GM12801 (cell line): Measurements from ENCODE around the gene SP5.

Experiments used
- TF ChIP-seq, protein P1 (sequence below): IDR thresholded peaks from one replicate; pipeline ENCODE4 v1.5.1; 2011; ENCODE audit warnings: control low read depth; ENCODE audit not compliant: insufficient read length; ENCODE audit errors: extremely low read depth

SP5 gene

DNA sequence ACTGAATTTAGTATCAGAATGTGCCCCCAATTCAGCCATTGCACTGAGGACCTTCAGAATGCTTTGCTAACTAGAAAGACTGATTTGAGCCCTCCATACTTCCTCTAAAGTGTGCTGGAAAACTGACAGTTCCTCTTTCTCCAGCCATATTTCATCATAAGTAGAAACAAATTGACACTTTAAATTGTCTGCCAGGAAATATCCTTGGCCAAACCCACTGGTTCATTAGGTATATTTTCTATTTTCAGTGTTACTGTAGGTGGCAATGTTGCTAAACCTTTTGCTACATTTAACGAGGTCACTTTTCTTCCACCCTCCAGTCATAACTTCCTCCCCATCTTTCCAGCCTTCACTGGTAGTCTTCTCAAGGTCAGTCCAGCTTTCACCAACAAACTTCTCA is 21.5 kb downstream of the SP5 start:
- TF ChIP-seq, protein P1, sequence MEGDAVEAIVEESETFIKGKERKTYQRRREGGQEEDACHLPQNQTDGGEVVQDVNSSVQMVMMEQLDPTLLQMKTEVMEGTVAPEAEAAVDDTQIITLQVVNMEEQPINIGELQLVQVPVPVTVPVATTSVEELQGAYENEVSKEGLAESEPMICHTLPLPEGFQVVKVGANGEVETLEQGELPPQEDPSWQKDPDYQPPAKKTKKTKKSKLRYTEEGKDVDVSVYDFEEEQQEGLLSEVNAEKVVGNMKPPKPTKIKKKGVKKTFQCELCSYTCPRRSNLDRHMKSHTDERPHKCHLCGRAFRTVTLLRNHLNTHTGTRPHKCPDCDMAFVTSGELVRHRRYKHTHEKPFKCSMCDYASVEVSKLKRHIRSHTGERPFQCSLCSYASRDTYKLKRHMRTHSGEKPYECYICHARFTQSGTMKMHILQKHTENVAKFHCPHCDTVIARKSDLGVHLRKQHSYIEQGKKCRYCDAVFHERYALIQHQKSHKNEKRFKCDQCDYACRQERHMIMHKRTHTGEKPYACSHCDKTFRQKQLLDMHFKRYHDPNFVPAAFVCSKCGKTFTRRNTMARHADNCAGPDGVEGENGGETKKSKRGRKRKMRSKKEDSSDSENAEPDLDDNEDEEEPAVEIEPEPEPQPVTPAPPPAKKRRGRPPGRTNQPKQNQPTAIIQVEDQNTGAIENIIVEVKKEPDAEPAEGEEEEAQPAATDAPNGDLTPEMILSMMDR, result no peak

DNA sequence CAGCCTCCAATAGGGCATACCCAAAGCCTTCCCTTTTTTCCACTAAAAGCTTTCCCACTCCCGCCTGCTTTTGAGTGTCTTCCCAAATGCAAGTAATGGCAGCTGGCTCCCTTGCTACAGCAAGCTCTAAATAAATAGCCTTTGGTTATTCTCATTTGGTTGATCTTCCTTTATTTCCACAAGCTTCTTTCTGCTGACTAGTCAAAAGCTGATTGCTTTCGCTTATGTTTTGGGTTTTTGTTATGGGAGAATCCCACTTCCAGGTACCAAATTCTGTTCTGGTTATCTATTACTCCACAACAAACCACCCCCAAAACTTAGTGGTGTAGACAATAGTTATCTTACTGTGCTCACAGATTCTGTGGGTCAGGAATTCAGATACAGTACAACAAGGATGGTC is 22.3 kb downstream of the SP5 start:
- TF ChIP-seq, protein P1, result no peak

DNA sequence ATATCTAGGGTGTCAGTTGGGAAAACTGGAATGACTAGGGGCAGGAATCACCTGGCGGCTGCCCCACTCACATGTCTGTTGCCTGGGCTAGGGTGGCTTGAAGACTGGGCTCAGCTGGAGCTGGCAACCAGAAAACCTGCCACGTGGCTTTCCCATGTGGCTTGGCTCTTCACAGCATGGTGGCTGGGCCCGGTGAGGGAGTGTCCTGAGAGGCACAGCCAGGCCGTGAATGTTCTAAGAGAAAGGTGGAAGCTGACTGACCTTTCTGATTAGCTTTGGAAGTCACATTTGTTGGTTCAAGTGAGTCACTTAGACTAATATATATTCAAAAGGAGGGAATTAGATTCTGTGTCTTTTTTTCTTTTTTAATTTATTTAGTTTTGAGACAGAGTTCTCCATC is 22.7 kb downstream of the SP5 start:
- TF ChIP-seq, protein P1, result no peak

DNA sequence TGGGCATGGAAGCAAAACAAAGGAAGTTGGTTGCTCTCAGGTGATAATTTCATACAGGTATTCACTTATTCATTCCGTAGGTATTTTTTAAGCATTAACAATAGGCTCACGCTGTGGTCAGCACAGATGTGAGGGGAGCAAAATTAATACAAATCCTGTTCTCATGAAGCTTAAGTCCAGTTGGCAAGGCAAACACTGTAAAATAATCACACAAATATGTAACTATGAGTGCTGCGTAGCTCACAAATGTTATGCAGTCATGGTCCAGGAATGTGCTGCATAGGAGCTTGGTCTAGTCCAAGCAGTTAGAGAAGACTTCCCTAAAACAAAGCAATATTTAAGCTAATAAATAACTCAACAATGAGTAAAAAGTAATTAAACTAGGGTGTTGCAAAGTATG is 23.9 kb downstream of the SP5 start:
- TF ChIP-seq, protein P1, result no peak

DNA sequence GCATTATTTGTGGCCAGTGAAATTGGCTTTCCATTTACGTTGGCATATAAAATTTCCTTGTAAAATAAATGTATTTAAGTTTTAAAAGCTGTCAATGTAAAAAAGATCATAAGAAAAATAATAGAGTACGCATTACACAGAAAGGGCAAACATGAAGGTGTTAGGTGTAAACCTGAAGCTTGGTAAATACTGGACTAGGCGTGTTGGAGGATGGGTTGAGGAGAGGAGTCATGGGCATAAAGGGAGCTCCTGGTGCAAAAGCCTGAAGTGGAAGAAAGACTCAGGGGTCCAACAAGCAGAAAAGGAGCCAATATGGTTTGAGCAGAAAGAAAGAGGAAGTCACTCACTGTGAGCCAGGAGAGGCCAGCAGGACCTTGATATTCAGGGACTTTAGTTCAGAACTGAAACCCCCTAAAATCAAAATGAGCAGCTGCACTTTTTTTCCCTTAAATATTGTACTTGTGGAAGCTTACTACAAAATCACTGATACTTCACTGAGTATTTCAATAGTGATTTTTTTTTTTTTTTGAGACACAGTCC is 24.4 kb downstream of the SP5 start:
- TF ChIP-seq, protein P1, result no peak

DNA sequence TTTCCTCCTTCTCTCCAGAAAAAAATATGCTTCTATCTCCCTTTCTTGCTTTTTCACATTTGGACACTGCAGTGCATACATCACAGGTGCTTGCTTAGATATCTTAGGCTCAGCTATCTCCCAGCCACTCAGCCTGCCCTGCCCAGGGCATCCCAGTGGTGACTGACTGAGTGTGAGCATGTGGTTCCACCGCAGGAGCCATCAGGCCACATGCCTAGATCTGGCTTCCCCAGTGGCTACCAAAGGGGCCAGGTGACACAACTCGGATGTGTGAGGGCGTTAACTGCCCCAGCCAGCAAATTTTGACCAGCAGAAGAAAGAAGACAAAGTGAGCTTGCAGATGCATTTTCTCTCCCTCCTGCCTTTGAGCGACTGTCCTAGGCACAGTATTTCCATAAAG is 25.5 kb downstream of the SP5 start:
- TF ChIP-seq, protein P1, result no peak

DNA sequence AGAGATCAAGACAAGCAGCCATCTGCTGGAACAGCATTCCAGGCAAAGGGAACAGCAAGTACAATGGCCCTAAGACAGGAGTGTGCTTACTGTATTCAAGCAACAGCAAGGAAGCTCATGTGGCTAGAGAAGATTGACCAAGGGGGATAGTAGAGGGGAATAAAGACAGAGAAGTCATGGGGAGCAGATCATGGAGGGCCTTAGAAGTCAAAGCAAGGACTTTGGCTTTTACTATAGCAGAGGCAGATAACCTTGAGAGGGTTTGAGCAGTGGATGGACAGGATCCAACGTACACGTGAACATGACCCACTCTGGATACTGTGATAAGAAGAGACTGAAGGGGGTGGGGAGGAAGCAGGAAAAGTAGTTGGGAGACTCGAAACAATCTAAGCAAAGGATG is 26.9 kb downstream of the SP5 start:
- TF ChIP-seq, protein P1, result no peak
